Vagina (tissue), 2 donors: ENCODE measurements around the gene MAPK13. TPM values are rescaled to one million over a fixed set of nuclear protein-coding genes. Genes with fewer than 3 reads are reported as not detected.

Source experiments
- DNase-seq, 2 donors: peaks; one replicate each; pipeline ENCODE4 v3.0.0-alpha.2; 2017; ENCODE audit errors: extremely low spot score in 2 of 2
- H3K27ac ChIP-seq: fragments of 200-600 bp; sonication (generic); one replicate; pipeline ENCODE4 v1.5.1; 2019
- H3K27me3 ChIP-seq: fragments of 200-600 bp; sonication (generic); one replicate; pipeline ENCODE4 v1.5.1; 2019
- H3K36me3 ChIP-seq, 2 donors: fragments of 200-600 bp; sonication (generic); one replicate each; pipeline ENCODE4 v1.5.1; 2017 to 2019
- H3K4me1 ChIP-seq: fragments of 200-600 bp; sonication (generic); one replicate; pipeline ENCODE4 v1.5.1; 2019
- H3K4me3 ChIP-seq, 2 donors: fragments of 200-600 bp; sonication (generic); 1 replicate in 1 of 2; 2 replicates in 1 of 2; pipeline ENCODE4 v1.5.1; 2016 to 2019
- H3K9me3 ChIP-seq: fragments of 200-600 bp; sonication (generic); one replicate; pipeline ENCODE4 v1.5.1; 2019
- POLR2A ChIP-seq, 2 donors: fragments of 450-650 bp; IDR thresholded peaks; one replicate each; pipeline ENCODE4 v1.6.1; 2017; ENCODE audit warnings: antibody characterized with exemption in 2 of 2, mild to moderate bottlenecking in 2 of 2, moderate library complexity in 2 of 2
- POLR2AphosphoS5 ChIP-seq, 2 donors: sonication (generic); formaldehyde crosslinking; IDR thresholded peaks; one replicate each; pipeline ENCODE4 v1.9.0; 2017; ENCODE audit warnings: antibody characterized with exemption in 2 of 2, mild to moderate bottlenecking in 2 of 2, low read depth in 1 of 2; ENCODE audit not compliant: insufficient read depth in 1 of 2
- intact Hi-C: fragments of 100-400 bp; cut with DNase I; formaldehyde crosslinking; loops from one replicate; pipeline ENCODE4 v1.15.1; 2023
- total RNA-seq: library from RNA; depleted of rRNA; stranded (reverse); fragments of >200 nt; gene quantifications from one replicate; pipeline ENCODE4 v1.2.3, GENCODE V29; 2016
- TF ChIP-seq, protein P1 (sequence below), 3 experiments: fragments of 450-650 bp in 2 of 3; fragments of 200-600 bp in 1 of 3; sonication (generic) in 1 of 3; IDR thresholded peaks; one replicate each; pipeline ENCODE4 v1.5.1; 2017 to 2019; ENCODE audit warnings: antibody characterized with exemption in 3 of 3, mild to moderate bottlenecking in 2 of 3, moderate library complexity in 2 of 3

Gene MAPK13
- total RNA-seq, 1 donor from 2014 or later, result 21.9 TPM

GRCh38 chr6:36169023-36170007 lies 39.0 kb downstream of the MAPK13 start:
- Histone ChIP-seq H3K9me3 (no peaks in the 10 kb centered on the region), H3K27me3 (no peaks in the 10 kb centered on the region), H3K27ac (no peak overlapping the region), H3K4me1 (no peaks in the 10 kb centered on the region), H3K36me3 (no peaks in the 10 kb centered on the region), H3K4me3 (no peak overlapping the region)
- TF ChIP-seq, protein P1, sequence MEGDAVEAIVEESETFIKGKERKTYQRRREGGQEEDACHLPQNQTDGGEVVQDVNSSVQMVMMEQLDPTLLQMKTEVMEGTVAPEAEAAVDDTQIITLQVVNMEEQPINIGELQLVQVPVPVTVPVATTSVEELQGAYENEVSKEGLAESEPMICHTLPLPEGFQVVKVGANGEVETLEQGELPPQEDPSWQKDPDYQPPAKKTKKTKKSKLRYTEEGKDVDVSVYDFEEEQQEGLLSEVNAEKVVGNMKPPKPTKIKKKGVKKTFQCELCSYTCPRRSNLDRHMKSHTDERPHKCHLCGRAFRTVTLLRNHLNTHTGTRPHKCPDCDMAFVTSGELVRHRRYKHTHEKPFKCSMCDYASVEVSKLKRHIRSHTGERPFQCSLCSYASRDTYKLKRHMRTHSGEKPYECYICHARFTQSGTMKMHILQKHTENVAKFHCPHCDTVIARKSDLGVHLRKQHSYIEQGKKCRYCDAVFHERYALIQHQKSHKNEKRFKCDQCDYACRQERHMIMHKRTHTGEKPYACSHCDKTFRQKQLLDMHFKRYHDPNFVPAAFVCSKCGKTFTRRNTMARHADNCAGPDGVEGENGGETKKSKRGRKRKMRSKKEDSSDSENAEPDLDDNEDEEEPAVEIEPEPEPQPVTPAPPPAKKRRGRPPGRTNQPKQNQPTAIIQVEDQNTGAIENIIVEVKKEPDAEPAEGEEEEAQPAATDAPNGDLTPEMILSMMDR (IDR thresholded peaks at IDR 0.05), result no peak
- TF ChIP-seq POLR2AphosphoS5 (IDR thresholded peaks at IDR 0.05; ENCODE audit: insufficient read depth in 1 of 2, low read depth in 1 of 2), result no peak
- DNase-seq, result no peak
- intact Hi-C loops, result no loop called here

DNA sequence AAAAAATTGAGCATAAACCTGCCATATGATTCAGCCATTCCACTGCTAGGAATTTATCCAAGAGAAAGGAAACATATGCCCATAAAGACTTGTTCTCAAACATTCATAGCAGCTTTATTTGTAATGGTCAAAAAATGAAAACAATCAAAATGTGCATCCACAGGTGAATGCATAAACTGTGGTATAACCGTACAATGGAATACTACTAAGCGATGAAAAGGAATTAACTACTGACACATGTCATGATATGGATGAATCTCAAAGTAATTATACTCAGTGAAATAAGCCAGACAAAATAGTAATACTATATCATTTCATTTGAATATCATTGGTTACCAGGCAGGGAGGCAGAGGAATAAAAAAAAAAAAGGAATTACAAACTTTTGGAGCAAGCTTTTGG lies 40.4 kb downstream of the MAPK13 start:
- H3K4me1 ChIP-seq, result no peaks in the 10 kb centered on the region
- intact Hi-C loops, result no loop called here
- H3K27ac ChIP-seq, result no peak overlapping the region
- no peak for TF ChIP-seq POLR2AphosphoS5 (IDR thresholded peaks at IDR 0.05; ENCODE audit: insufficient read depth in 1 of 2, low read depth in 1 of 2)
- no peak for TF ChIP-seq POLR2A (IDR thresholded peaks at IDR 0.05)
- TF ChIP-seq, protein P1 (IDR thresholded peaks at IDR 0.05), result no peak
- no peaks in the 10 kb centered on the region for H3K9me3 ChIP-seq
- H3K27me3 ChIP-seq, result no peaks in the 10 kb centered on the region
- no peaks in the 10 kb centered on the region for H3K36me3 ChIP-seq
- DNase-seq, result no peak
- no peak overlapping the region for H3K4me3 ChIP-seq

DNA sequence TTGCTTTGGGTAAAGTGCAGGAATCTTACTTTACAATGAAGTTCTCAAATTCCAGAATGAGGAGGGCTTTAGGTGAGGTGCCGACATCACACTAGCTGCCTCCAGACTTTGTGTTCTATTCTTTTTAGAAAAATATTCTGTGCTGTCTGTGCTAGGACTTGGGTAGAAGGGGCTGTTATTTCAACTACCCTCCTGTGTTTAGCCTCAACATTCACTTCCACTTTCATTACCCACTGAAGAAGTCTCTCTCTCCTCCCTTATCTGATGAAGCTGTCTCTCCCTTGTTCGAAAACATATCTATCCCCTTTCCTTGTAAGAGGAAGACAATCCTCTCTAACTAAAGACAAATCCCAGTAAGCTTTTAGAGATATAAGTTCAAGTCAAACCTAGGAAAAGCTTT lies 41.3 kb downstream of the MAPK13 start:
- DNase-seq, result no peak
- H3K4me1 ChIP-seq, result no peaks in the 10 kb centered on the region
- no peaks in the 10 kb centered on the region for H3K27me3 ChIP-seq
- no peak overlapping the region for H3K4me3 ChIP-seq
- intact Hi-C loops, result no loop called here
- H3K9me3 ChIP-seq, result no peaks in the 10 kb centered on the region
- TF ChIP-seq, protein P1 (IDR thresholded peaks at IDR 0.05), result no peak
- no peak for TF ChIP-seq POLR2A (IDR thresholded peaks at IDR 0.05)
- no peak for TF ChIP-seq POLR2AphosphoS5 (IDR thresholded peaks at IDR 0.05; ENCODE audit: insufficient read depth in 1 of 2, low read depth in 1 of 2)
- no peaks in the 10 kb centered on the region for H3K36me3 ChIP-seq
- H3K27ac ChIP-seq, result no peak overlapping the region

GRCh38 chr6:36177166-36177565 lies 46.9 kb downstream of the MAPK13 start:
- Histone ChIP-seq H3K4me1 (no peaks in the 10 kb centered on the region), H3K27ac (no peak overlapping the region), H3K27me3 (no peaks in the 10 kb centered on the region), H3K36me3 (no peaks in the 10 kb centered on the region), H3K4me3 (no peak overlapping the region), H3K9me3 (no peaks in the 10 kb centered on the region)
- intact Hi-C loops, result no loop called here
- no peak for DNase-seq
- TF ChIP-seq POLR2AphosphoS5 (IDR thresholded peaks at IDR 0.05; ENCODE audit: insufficient read depth in 1 of 2, low read depth in 1 of 2) (no peak), POLR2A (IDR thresholded peaks at IDR 0.05) (no peak)
- TF ChIP-seq, protein P1 (IDR thresholded peaks at IDR 0.05), result no peak

- Histone ChIP-seq H3K4me3 (no peak overlapping the region), H3K36me3 (no peaks in the 10 kb centered on the region), H3K27me3 (no peaks in the 10 kb centered on the region), H3K4me1 (no peaks in the 10 kb centered on the region), H3K9me3 (no peaks in the 10 kb centered on the region), H3K27ac (no peak overlapping the region)
- no peak for TF ChIP-seq POLR2A (IDR thresholded peaks at IDR 0.05)
- no peak for TF ChIP-seq POLR2AphosphoS5 (IDR thresholded peaks at IDR 0.05; ENCODE audit: insufficient read depth in 1 of 2, low read depth in 1 of 2)
- TF ChIP-seq, protein P1 (IDR thresholded peaks at IDR 0.05), result no peak
- intact Hi-C loops, result no loop called here
- no peak for DNase-seq
These were observed 48.2 kb downstream of the MAPK13 start for GRCh38 chr6:36178544-36178943.
